Measurements from ENCODE around the gene EMC8. TPM values are rescaled to one million over a fixed set of nuclear protein-coding genes. Genes with fewer than 3 reads are reported as not detected.

The EMC8 gene
- polyA plus RNA-seq, 1 of the 3 experiments (the other 2 are of a cell fraction): 45.9 TPM

- H2AFZ ChIP-seq (ENCODE audit: low read depth): no peak overlapping the region
Measured at GRCh38 chr16:85746460-85747215, 52.7 kb downstream of the EMC8 start.

GRCh38 chr16:85738923-85739715, 60.2 kb downstream of the EMC8 start:
- TF ChIP-seq EP300 (IDR thresholded peaks at IDR 0.05; ENCODE audit: borderline replicate concordance in 1 of 2, low read depth in 1 of 2, low read length in 1 of 2) (no peak), RXRA (IDR thresholded peaks at IDR 0.05; ENCODE audit: borderline replicate concordance, low read depth) (no peak), PBX3 (IDR thresholded peaks at IDR 0.05) (no peak), CTCF (IDR thresholded peaks at IDR 0.05) (no peak), TCF12 (IDR thresholded peaks at IDR 0.05) (no peak), IRF3 (IDR thresholded peaks at IDR 0.05; ENCODE audit: low read depth, low read length) (no peak), SMC3 (IDR thresholded peaks at IDR 0.05; ENCODE audit: low read depth, low read length) (no peak), JUND (IDR thresholded peaks at IDR 0.05) (no peak), RAD21 (IDR thresholded peaks at IDR 0.05; ENCODE audit: low read length) (no peak)
- Histone ChIP-seq H3K4me1 (ENCODE audit: control insufficient read depth in 1 of 2, insufficient read depth in 2 of 2, low read depth in 1 of 2, low read length in 1 of 2) (peaks cover 0 to 8% of the 10 kb centered on the region in 2 experiments; a peak in 1 of 4 replicates), H3K4me2 (no peak overlapping the region), H4K20me1 (ENCODE audit: insufficient read depth) (no peaks in the 10 kb centered on the region; the same call in 1 of the 2 replicates), H3K79me2 (ENCODE audit: insufficient read depth) (peaks cover 18% of the 10 kb centered on the region), H3K36me3 (replicated peaks in 1 of 2; ENCODE audit: control insufficient read depth in 1 of 2, insufficient read depth in 2 of 2, low read length in 1 of 2) (no peaks in the 10 kb centered on the region), H3K27me3 (ENCODE audit: insufficient read depth) (no peaks in the 10 kb centered on the region), H3F3A (replicated peaks; ENCODE audit: insufficient read depth) (no peaks in the 10 kb centered on the region), H3K4me3 (ENCODE audit: low read depth in 2 of 2, low read length in 1 of 2) (no peak overlapping the region), H3K9me2 (no peaks in the 10 kb centered on the region), H3K27ac (ENCODE audit: low read depth in 2 of 2, low read length in 1 of 2) (0 out of 4 replicates have a peak overlapping the region, but pooled peaks of 1 of the 2 experiments have one; percentile 7), H3K9ac (no peak overlapping the region), H3K9me3 (no peaks in the 10 kb centered on the region), H2AFZ (ENCODE audit: low read depth) (no peak overlapping the region)
- POLR2A ChIA-PET: no interaction called here
- 78% methylated on average over 13 of the region's 13 CpGs for WGBS (ENCODE audit: low lambda C conversion rate)
- CTCF ChIA-PET: interaction anchor here (0.8 to 1.2 kb wide), 2 partner anchors 21 to 23 kb away, joined by 3 read pairs; no protein-coding TSS in a partner anchor
- DNase-seq: peak; percentile 51

More at GRCh38 chr16:85746460-85747215, 52.7 kb downstream of the EMC8 start:
- H3F3A ChIP-seq (replicated peaks; ENCODE audit: insufficient read depth): peaks cover 9% of the 10 kb centered on the region
- no peak for TF ChIP-seq IRF3 (IDR thresholded peaks at IDR 0.05; ENCODE audit: low read depth, low read length)
- H3K9me3 ChIP-seq: no peaks in the 10 kb centered on the region
- H3K4me1 ChIP-seq (ENCODE audit: control insufficient read depth in 1 of 2, insufficient read depth in 2 of 2, low read depth in 1 of 2, low read length in 1 of 2): peaks cover 12 to 13% of the 10 kb centered on the region in 2 experiments; a peak in 2 of 4 replicates
- peaks cover 47% of the 10 kb centered on the region for H3K79me2 ChIP-seq (ENCODE audit: insufficient read depth)
- peaks cover 3% of the 10 kb centered on the region; the same call in 1 of the 2 replicates for H4K20me1 ChIP-seq (ENCODE audit: insufficient read depth)
- ChIA-PET POLR2A (no interaction called here), CTCF (interaction anchor here (0.6 to 1.5 kb wide), 4 partner anchors 13 to 87 kb away, joined by 3 to 4 read pairs (median 3); no protein-coding TSS in a partner anchor)
- no peak overlapping the region for H3K4me3 ChIP-seq (ENCODE audit: low read depth in 2 of 2, low read length in 1 of 2)
- 82% methylated on average over 10 of the region's 13 CpGs for WGBS (ENCODE audit: low lambda C conversion rate)
- no peak overlapping the region for H3K9ac ChIP-seq
- H3K27ac ChIP-seq (ENCODE audit: low read depth in 2 of 2, low read length in 1 of 2): no peak overlapping the region
- no peaks in the 10 kb centered on the region for H3K9me2 ChIP-seq
- no peaks in the 10 kb centered on the region for H3K36me3 ChIP-seq (replicated peaks in 1 of 2; ENCODE audit: control insufficient read depth in 1 of 2, insufficient read depth in 2 of 2, low read length in 1 of 2)
- H3K27me3 ChIP-seq (ENCODE audit: insufficient read depth): no peaks in the 10 kb centered on the region
- DNase-seq: no peak
- H3K4me2 ChIP-seq: no peak overlapping the region
